GM12878 (cell line): ENCODE data around the gene RBKS. TPM values are rescaled to one million over a fixed set of nuclear protein-coding genes. Genes with fewer than 3 reads are reported as not detected.

Source experiments
- ATAC-seq: fragments of 200-7000 bp; cut with Tn5 transposase; 3 replicates; pipeline ENCODE4 v1.9.1; 2020; ENCODE audit warnings: mild to moderate bottlenecking, moderate library complexity
- BruUV-seq: library from RNA; stranded (reverse); fragments of 400-500 nt; replicated peaks from 2 replicates; lab custom pipeline; 2021; lab: Mats Ljungman, UMichigan
- CTCF ChIA-PET: fragments of 300-600 bp; sonication (Branson Sonifier 250); formaldehyde crosslinking; extraction: SDS; loops from one replicate; lab custom pipeline; 2021; ENCODE audit warnings: inconsistent platforms; lab: Yijun Ruan, JAX
- POLR2A ChIA-PET: fragments of 350-600 bp; formaldehyde crosslinking; extraction: SDS; loops from one replicate; lab custom pipeline; 2021; ENCODE audit warnings: inconsistent platforms; lab: Charles Lee
- RAD21 ChIA-PET: fragments of 300-600 bp; sonication (Branson Sonifier 250); formaldehyde crosslinking; loops from one replicate; lab custom pipeline; 2023; ENCODE audit warnings: antibody characterized with exemption; ENCODE audit not compliant: unreplicated experiment; lab: Charles Lee
- SMC1A ChIA-PET: fragments of 300-600 bp; sonication (Branson Sonifier 250); formaldehyde crosslinking; loops from one replicate; lab custom pipeline; 2023; ENCODE audit not compliant: unreplicated experiment, uncharacterized antibody; lab: Charles Lee
- DNase-seq: peaks from one replicate; pipeline ENCODE4 v3.0.0-alpha.2; 2011; ENCODE audit warnings: low read depth, low spot score
- FAIRE-seq: peaks from 3 replicates; lab custom pipeline; 2011; peaks lifted over from hg19 to GRCh38; lab: Jason Lieb, UNC
- H2AFZ ChIP-seq: 2 replicates; pipeline ENCODE4 v1.6.0; 2011; ENCODE audit warnings: low read depth, low read length, control low read depth; ENCODE audit not compliant: control insufficient read depth
- H3K27ac ChIP-seq: 2 replicates; pipeline ENCODE4 v1.5.1; 2011; ENCODE audit warnings: control low read depth; ENCODE audit not compliant: control insufficient read depth, insufficient read depth
- H3K27me3 ChIP-seq, 2 experiments: replicated peaks in 1 of 2; 2 replicates each; pipeline versions ENCODE4 v1.6.0 to v1.6.1; 2011; ENCODE audit warnings: low read length in 1 of 2; ENCODE audit not compliant: control insufficient read depth in 2 of 2, insufficient read depth in 2 of 2
- H3K36me3 ChIP-seq, 2 experiments: 2 replicates each; pipeline ENCODE4 v1.5.1; 2011; ENCODE audit warnings: low read length in 1 of 2; ENCODE audit not compliant: control insufficient read depth in 2 of 2, insufficient read depth in 2 of 2
- H3K4me1 ChIP-seq: 2 replicates; pipeline ENCODE4 v1.6.1; 2011; ENCODE audit warnings: mild to moderate bottlenecking, low read length, moderate library complexity, mixed read lengths; ENCODE audit not compliant: control insufficient read depth, insufficient read depth
- H3K4me2 ChIP-seq: 2 replicates; pipeline ENCODE4 v1.6.0; 2011; ENCODE audit warnings: control low read depth; ENCODE audit not compliant: control insufficient read depth, insufficient read depth
- H3K4me3 ChIP-seq: fragments of 200-600 bp; sonication (generic); 2 replicates; pipeline ENCODE4 v1.5.1; 2016
- H3K79me2 ChIP-seq: 2 replicates; pipeline ENCODE4 v1.6.0; 2011; ENCODE audit warnings: low read length; ENCODE audit not compliant: control insufficient read depth, insufficient read depth
- H3K9ac ChIP-seq: 2 replicates; pipeline ENCODE4 v1.8.0; 2011; ENCODE audit warnings: low read length, control low read depth, mixed read lengths; ENCODE audit not compliant: control insufficient read depth, insufficient read depth
- H3K9me3 ChIP-seq: replicated peaks from 3 replicates; pipeline ENCODE4 v1.5.1; 2011; ENCODE audit warnings: mild to moderate bottlenecking, low read length; ENCODE audit not compliant: control insufficient read depth, insufficient read depth
- H4K20me1 ChIP-seq: 2 replicates; pipeline ENCODE4 v1.6.0; 2011; ENCODE audit not compliant: control insufficient read depth, insufficient read depth
- ASH2L ChIP-seq: fragments of 300-600, 200-600 bp; sonication (generic); IDR thresholded peaks from 2 replicates; pipeline ENCODE4 v1.6.1; 2017; ENCODE audit warnings: low read depth, mild to moderate bottlenecking, borderline replicate concordance
- ATF7 ChIP-seq: fragments of 450-650 bp; IDR thresholded peaks from 2 replicates; pipeline ENCODE4 v1.6.1; 2016; ENCODE audit warnings: low read depth, mild to moderate bottlenecking
- BHLHE40 ChIP-seq, 2 experiments: fragments of 450-650 bp in 1 of 2; IDR thresholded peaks; 2 replicates each; pipeline ENCODE4 v1.6.1; 2011 to 2017; ENCODE audit warnings: low read depth in 2 of 2, borderline replicate concordance in 1 of 2, improper control_type of control experiment in 1 of 2, low read length in 1 of 2, mild to moderate bottlenecking in 1 of 2
- FOS ChIP-seq: IDR thresholded peaks from 3 replicates; pipeline ENCODE4 v1.6.1; 2011; ENCODE audit warnings: borderline replicate concordance; ENCODE audit not compliant: insufficient read length; ENCODE audit errors: extremely low read depth
- IRF4 ChIP-seq: IDR thresholded peaks from 2 replicates; pipeline ENCODE4 v1.6.1; 2011; ENCODE audit warnings: low read depth, low read length
- KDM1A ChIP-seq: fragments of 200-600 bp; sonication (generic); IDR thresholded peaks from 2 replicates; pipeline ENCODE4 v1.6.1; 2016; ENCODE audit warnings: borderline replicate concordance
- KLF5 ChIP-seq: fragments of 450-650 bp; IDR thresholded peaks from 2 replicates; pipeline ENCODE4 v1.6.1; 2014; ENCODE audit warnings: mild to moderate bottlenecking; ENCODE audit not compliant: partially characterized antibody
- MAX ChIP-seq: IDR thresholded peaks from 2 replicates; pipeline ENCODE4 v1.6.1; 2012; ENCODE audit warnings: low read depth, low read length, improper control_type of control experiment
- SREBF1 ChIP-seq: IDR thresholded peaks from 2 replicates; pipeline ENCODE4 v1.6.1; 2012; ENCODE audit warnings: mild to moderate bottlenecking, low read length
- WGBS: methylation state at CpG from one replicate; pipeline ENCODE4 v1.1.6; 2016; ENCODE audit warnings: low lambda C conversion rate; ENCODE audit not compliant: insufficient replicate concordance, insufficient coverage; ENCODE audit errors: missing lambda C conversion rate; 5-methylcytosine and 5-hydroxymethylcytosine counted together
- in situ Hi-C: fragments of 300-500 bp; cut with MboI; formaldehyde crosslinking; loops from 9 replicates; pipeline ENCODE4 v1.14.3; 2018; ENCODE audit warnings: mixed read lengths
- intact Hi-C: fragments of 100-400 bp; cut with micrococcal nuclease; formaldehyde crosslinking; loops from one replicate; pipeline ENCODE4 v1.14.2; 2022; ENCODE audit not compliant: unreplicated experiment
- polyA plus RNA-seq, 11 experiments: library from polyadenylated mRNA; depleted of rRNA in 4 of 11; unstranded in 6 of 11; stranded (reverse) in 5 of 11; fragments of >200 nt; fragmentation: Nextera tagmentation in 4 of 11; fragmentation: Illumina TruSeq in 1 of 11; extraction: Ambion mirVana in 4 of 11; extraction: Trizol in 1 of 11; gene quantifications; 1 replicate in 1 of 11; 2 replicates in 10 of 11; pipeline versions ENCODE4 v1.2.1 to v1.2.3, GENCODE V29; 2011 to 2016; ENCODE audit warnings: inconsistent platforms in 2 of 11, missing spikeins in 2 of 11, low read depth in 1 of 11
- total RNA-seq, 4 experiments: library from RNA; depleted of rRNA in 3 of 4; stranded (reverse); fragments of >200 nt in 3 of 4; fragmentation: Illumina TruSeq in 1 of 4; extraction: Trizol in 1 of 4; gene quantifications; 2 replicates each; pipeline versions ENCODE4 v1.2.1 to v1.2.3, GENCODE V29; 2013 to 2021

Gene RBKS
- total and polyA plus RNA-seq, 10 of the 15 experiments (the other 5 are each of a cell fraction or from before 2014, with no cell fraction given): 0.39 to 1.8 (median 1.0) TPM

- H3K27me3 ChIP-seq: peaks cover 0 to 4% of the 10 kb centered on the region in 2 experiments; a peak in 3 of 4 replicates
- H3K4me2 ChIP-seq: no peak overlapping the region
- no peak for DNase-seq
- H3K79me2 ChIP-seq: no peaks in the 10 kb centered on the region
- H4K20me1 ChIP-seq: no peaks in the 10 kb centered on the region
- ATAC-seq: no peak
- no peak overlapping the region for H3K4me3 ChIP-seq
- POLR2A ChIA-PET: no interaction called here
- 33% methylated on average over 2 of the region's 2 CpGs for WGBS
- CTCF ChIA-PET: no interaction called here
- no peaks in the 10 kb centered on the region for H3K36me3 ChIP-seq
- no peak for TF ChIP-seq ATF7
- TF ChIP-seq MAX: no peak
- no peak for TF ChIP-seq KLF5
- TF ChIP-seq ASH2L: no peak
- TF ChIP-seq IRF4: no peak
- no peak for TF ChIP-seq FOS
- TF ChIP-seq SREBF1: no peak
- no peak for TF ChIP-seq BHLHE40 (IDR thresholded peaks at IDR 0.05; ENCODE audit: borderline replicate concordance in 1 of 2, low read depth in 2 of 2, low read length in 1 of 2)
- TF ChIP-seq KDM1A: no peak
- TF ChIP-seq, all 136 proteins: peak for 0
- no peaks in the 10 kb centered on the region for H3K9me3 ChIP-seq
- H3K9ac ChIP-seq: no peak overlapping the region
- ChIA-PET RAD21 (no interaction called here), SMC1A (no interaction called here)
- no peak overlapping the region for H2AFZ ChIP-seq
- intact Hi-C loops: no loop called here
- in situ Hi-C loops: no loop called here
- BruUV-seq: no TSS peak
- no peak overlapping the region for H3K27ac ChIP-seq
- no peak for FAIRE-seq
- H3K4me1 ChIP-seq: no peaks in the 10 kb centered on the region
Measured at GRCh38 chr2:27766287-27766661, 123.9 kb downstream of the RBKS start.
